NCI-H187 treated with DMSO at 0.1 percent for 48 hours (cell line): ENCODE measurements around the gene OGFR.

Source experiments
- DNase-seq: peaks from one replicate; lab custom pipeline; 2025; lab: John Stamatoyannopoulos, UW

The OGFR gene

DNA sequence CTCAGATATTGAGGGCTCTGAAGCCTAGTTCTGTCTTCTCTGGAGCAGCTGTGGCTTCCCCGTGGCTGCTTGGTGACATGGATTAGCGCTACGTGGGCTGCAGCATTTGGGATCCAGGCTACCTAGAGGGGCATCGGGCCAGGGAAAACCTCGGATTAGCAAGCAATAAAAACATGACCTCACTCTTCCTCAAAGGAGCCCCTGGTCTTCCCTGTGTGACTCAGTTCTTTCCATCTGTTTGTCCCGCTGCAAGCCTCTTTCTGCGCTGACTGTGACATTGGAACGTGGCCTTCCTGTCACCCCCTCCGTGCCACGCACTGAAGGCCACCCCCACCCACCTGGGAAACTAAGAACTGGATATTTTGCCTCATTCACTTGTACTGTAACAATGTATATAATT, 4.8 kb upstream of the OGFR start:
- no peak for DNase-seq

DNA sequence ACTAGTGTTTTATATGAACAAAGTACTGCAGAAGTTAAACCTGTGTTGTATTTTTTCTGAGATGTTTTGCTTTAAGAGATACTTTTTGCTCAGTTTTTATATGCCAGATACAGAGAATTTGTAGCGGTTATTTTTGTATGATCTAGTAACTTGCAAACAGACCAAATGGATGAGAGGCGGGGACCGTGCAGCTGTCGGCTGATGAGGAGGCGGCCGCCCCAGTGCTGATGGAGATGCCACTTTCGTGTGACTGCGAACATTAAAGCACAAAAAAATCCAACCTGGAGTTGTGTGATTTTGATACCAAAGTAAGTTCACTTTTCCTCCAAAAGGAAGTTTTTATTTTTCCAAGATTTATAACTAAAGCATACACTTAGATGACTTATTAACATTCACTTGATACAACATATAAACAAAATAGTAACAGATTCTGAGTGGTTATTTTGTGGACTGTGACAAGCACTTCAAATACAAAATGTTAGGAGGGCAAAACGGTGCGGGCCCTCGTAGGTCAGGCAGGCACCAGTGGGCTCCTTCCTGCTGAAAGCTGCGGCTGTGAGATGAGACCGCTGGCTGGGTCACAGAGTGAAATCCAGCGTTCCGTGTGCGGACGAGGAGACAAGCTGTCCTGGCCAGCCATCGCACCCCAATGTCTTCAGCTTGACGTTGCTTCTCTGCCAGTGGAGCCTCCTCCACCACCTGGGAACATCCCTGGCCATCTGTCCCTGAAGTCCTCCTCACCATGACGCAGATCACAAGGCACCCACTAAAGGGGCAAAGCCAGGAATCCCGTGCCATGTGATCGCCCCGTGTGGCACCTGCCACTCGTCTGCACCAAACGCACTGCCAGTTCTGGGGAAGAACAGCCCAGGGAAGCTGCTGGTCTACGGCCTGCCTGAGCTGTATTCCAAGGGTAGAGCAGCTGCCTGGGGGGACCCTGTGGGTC, 4.0 kb upstream of the OGFR start:
- no peak for DNase-seq

DNA sequence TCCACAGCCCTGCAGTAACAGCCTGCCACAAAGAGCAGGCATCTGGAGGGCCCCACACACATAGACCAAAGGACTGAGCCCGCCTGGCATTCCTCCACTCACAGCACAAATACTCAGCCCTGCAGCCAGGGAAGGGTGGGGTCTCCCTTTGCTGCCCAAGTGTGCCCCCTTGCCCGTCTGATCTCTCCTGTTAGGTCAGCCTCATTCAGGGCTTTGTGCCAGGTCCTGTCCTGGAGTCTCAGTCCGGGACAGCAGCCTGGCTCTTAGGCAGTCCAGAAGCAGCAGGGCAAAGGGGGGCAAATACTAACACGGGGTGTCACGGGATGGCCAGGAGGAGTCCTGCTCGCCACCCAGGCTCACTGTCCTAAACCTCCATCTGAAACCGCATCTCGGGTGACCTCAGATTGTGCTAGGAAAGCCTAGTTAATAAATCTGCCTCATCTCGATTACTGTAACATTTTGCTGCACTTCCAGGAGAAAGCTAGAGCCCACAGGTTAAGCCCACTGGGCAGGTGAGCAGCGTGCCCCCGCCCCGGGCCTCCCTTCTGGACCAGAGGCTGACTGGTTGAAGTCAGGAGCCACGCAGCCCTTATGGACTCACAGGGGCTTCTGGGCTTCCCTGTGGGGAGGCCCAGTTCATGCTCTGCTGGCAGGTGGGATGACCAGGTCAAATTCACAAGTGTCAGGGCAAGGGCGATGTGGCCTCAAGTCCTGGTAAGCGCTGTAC, 3.2 kb upstream of the OGFR start:
- DNase-seq: no peak

DNA sequence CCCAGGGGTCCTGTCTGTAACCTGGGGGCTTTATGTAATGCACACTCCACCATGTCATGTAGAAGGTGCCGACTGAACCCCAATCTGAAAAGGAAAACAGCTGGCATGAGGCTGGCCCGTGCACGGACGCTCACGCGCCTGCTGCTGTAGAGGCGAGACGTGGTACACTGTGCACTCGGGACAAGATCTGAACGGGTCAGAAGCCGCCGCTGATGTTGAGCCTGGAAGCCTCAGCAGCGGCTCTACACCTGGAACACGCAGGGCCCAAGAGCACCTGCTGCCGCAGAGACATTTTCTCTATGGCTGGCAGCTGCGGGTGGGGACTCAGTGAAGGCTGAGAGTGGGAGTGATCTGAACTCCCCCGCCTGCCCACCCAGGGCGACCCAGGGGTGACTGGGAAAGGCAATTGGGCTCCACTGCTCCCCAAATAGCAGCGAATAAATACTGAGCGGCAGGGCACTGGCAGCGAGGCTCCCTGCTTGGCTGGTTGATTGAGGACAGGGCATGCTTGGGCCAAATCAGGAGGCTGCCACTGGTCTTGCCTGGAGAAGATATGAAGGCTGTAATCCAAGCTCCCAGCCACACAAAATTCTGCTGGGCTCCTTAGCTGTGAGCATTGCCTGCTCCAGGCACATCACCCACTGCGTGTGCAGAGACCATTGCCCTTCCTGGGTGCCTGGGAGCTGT, 2.5 kb upstream of the OGFR start:
- DNase-seq: no peak

DNA sequence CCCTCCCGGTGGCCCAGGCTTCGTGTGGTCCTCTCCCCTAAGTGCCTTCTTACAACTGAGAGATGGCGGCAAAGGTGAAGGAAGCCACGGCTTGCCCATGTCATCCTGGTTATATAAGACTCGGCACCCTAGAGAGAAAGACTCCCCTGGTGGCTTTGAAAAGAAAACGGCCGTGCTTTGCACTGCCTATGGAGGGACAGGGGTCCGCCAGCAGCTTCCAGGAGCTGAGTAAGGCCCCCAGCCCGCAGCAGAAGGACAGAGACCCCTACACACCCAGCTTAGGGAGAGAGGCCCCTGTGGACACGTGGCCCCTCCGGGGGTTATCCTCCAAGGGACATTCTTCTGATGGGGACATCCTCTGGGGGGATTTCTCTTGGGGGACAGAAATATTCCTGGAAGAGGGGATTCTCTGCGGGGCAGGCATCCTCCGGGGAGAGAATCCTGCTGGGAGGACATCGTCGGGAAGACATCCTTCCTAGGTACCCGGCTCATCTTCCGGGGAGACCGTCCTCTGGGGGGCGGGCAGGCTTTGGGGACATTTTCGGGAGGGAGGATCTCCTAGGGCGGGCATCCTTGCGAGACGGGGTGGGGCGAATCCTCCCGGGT, 511 bp upstream of the OGFR start:
- DNase-seq: no peak

DNA sequence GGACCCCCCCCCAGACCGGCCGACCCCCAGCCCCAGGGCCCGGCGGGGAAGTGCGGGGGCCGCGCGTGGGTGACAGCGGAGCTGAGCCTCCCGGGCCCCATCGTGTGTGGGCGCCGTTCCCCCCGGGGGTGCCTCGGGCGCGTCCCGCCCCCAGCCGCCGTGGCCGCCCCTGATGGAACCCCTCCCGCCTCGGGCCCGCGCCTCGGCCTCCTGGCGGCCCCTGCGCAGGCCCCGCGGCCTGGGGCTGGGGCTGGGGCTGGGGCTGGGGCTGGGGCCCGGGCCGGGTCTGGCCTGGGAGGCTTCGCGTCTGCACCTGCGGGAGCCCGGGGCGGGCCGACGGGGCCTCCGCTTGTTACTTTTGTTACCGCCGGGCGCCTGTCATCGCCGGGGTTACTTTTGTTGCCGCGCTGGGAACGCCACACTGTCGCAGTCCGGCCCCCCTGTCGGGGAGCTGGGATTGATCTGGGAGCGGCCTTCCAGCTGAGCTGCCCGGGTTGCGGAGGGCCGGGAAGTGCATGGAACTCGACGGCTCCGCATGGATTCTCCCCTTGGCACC, 598 bp downstream of the OGFR start:
- DNase-seq: no peak

DNA sequence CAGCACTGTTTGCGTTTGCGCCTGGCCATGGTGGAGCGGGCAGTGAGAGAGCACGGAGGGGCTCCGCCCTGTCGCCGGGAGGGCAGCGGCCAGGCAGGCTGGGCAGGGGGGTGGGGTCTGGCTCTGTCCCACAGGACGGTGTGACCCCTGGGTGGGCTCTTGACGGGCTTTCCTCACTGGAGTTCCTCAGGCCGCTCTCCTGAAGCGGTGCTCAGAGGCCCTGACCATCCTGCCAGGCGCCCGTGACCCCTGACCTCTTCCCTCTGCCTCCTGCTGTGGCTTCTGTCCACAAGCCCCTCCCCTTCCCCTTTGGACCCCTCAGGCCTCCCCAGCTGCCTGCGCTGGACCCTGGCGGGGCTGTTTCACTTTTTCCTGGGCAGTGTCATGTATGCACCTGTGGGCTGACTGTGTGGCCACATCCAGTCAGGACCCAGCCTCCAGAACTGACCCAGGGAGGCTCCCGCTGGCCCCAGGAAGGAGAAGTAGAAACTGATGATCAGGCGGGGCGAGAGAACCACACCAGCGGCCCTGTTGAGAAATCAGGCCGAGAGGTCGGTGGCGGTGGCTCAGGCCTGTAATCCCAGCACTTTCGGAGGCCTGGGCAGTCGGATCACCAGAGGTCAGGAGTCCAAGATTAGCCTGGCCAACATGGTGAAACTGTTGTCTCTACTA, 1.2 kb downstream of the OGFR start:
- DNase-seq: no peak

DNA sequence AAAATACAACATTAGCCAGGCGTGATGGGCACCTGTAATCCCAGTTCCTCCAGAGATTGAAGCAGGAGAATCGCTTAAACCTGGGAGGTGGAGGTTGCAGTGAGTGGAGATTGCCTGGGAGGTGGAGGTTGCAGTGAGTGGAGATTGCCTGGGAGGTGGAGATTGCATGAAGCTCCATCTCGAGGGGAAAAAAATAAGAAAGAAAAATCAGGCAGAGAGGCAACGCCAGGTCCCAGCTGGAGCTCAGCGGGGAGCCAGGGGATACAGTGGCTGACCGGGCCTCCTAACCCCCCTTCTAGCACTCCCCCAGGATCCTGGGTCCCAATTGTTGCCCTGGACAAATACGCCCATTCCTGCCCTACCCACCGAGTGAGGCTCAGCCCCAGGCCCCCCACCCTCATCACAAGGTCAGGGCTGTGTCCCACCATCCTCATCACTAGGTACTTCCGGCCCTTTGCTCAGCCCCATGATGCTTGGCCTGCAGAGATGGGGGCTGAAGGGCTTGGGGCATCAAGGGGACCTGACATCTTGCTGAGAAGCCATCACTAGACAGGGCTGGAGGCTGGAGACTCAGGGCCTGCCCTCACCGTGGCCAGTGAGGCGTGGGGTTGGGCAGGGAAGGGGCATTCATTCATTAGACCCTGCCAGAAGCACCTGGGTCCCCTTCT, 1.9 kb downstream of the OGFR start:
- DNase-seq: no peak

DNA sequence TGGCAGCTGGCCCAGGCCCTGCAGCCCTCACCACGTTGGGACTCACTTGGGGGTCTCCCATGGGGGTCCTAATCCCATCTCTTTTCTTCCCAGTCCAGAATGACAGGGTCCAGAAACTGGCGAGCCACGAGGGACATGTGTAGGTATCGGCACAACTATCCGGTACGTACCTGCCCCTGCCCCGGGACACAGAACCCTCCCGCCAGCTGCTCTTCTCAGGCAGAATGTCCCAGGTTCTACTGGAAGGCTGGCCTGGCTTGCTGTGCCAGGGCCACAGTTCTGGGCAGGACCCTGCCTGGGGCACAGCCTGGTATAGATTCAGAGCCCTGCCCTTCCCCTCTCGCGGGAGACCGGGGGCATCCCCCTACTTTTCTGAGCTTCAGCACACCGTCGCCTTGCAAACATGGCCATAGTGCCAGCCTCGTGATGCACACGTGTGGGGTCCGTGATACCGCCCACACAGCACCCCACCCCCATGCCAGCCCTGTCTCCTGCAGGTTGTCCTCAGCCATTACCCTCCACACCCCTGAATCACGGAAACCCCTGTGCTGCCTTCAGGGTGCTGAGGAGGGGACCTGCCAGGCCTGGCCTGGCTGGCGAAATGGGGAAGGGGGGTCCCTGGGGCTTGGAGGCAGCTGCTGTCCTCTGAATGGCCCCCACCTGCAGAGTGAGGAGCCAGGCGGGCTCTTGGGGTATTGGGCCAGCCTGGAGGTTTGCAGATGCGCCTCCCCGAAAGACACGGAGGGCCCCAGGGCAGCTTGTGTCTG, 3.0 kb downstream of the OGFR start:
- no peak for DNase-seq

DNA sequence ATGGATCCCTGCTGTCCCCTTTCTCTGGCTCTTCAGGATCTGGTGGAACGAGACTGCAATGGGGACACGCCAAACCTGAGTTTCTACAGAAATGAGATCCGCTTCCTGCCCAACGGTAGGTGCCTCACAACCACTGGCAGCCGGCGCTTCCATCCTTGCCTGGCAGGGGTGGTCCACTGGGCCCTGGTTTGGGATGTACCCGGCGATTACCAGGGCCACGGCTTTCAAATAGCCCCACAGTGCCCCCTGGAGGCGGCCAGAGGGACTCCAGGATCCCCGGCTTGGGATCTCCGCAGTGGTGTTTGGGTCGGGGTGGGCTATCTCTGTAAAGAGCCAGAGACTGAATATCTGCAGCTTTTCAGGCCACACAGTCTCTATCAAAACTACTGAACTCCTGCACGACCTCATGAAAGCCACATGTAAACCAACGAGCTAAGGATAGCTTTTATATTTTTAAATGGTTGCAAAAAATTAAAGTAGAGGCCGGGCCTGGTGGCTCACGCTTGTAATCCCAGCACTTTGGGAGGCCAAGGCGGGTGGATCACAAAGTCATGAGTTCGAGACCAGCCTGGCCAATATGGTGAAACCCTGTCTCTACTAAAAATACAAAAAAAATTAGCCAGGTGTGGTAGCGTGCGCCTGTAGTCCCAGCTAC, 3.7 kb downstream of the OGFR start:
- no peak for DNase-seq

DNA sequence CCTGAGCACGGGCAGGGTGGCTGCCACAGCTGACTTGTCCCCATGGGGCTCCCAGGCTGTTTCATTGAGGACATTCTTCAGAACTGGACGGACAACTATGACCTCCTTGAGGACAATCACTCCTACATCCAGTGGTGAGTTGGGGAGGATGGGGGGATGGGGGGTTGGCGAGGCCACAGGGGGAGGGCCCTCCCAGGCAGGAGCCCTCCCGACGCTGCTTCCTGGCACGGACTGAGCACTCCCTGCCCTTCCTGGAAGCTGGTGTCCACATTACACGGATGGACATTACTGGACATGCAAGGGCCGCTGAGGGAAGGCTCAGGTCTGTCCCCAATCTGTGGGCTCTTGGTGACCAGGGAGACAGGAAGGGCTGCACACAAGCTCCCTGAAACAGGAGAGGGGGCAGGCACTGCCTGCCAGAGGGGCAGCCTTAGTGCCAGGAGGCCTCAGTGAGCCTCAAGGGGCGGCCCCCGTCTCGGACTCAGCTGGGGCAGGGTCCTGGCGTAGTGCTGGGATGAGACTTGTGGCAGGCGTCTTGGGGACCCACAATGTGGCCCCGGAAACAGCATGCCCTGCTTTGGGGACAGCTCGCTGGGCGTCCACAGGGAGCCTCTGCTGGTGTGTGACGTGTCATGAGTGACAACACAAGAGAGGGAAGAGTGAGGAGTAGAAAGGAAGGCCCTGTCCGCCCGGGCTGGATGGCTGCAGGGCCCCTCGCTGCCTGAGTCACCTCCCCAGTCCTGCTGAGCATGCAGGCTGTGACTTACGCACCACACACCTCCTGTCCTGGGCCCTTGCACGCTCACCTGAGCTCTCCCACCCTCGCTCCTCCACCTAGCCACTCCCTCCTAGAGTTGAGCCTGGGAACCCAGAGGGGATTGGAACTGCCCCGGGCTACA, 5.1 kb downstream of the OGFR start:
- DNase-seq: no peak

DNA sequence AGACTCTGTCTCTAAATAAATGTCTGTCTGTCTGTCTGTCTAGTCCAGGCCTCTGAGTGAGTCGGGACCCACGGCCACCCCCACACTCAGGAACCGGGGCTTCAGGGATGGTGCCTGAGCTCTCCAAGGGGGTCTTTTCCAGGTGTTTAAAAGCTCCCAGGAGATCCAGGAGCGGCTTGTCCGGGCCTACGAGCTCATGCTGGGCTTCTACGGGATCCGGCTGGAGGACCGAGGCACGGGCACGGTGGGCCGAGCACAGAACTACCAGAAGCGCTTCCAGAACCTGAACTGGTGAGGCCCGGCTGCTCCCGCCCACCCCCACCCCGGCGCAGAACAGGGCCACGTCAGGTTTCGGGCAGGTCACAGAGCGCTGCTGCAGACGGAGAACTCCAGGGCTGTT, 6.7 kb downstream of the OGFR start:
- no peak for DNase-seq

DNA sequence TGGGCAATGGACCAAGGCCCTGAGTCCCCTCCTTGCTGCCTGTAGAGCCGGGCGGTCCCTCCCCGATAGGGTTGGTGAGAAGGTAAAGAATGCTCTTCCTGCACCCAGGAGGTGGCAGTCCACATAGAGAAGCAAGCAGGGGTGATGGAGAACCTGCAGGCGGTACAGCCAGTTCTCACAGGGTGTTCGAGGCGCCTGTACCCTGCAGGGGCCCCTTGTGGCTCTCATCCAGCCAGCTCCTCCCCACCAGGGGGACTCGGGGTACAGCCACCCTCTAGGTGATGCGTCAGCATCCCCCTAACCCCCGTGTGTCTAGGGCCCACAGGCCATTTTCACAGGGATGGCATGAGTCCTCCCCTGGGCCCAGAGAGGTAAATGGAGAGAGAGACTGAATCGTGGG, 7.1 kb downstream of the OGFR start:
- DNase-seq: no peak

DNA sequence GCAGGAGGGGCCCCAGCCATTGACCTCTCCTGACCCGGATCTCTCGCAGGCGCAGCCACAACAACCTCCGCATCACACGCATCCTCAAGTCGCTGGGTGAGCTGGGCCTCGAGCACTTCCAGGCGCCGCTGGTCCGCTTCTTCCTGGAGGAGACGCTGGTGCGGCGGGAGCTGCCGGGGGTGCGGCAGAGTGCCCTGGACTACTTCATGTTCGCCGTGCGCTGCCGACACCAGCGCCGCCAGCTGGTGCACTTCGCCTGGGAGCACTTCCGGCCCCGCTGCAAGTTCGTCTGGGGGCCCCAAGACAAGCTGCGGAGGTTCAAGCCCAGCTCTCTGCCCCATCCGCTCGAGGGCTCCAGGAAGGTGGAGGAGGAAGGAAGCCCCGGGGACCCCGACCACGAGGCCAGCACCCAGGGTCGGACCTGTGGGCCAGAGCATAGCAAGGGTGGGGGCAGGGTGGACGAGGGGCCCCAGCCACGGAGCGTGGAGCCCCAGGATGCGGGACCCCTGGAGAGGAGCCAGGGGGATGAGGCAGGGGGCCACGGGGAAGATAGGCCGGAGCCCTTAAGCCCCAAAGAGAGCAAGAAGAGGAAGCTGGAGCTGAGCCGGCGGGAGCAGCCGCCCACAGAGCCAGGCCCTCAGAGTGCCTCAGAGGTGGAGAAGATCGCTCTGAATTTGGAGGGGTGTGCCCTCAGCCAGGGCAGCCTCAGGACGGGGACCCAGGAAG, 7.7 kb downstream of the OGFR start:
- no peak for DNase-seq

DNA sequence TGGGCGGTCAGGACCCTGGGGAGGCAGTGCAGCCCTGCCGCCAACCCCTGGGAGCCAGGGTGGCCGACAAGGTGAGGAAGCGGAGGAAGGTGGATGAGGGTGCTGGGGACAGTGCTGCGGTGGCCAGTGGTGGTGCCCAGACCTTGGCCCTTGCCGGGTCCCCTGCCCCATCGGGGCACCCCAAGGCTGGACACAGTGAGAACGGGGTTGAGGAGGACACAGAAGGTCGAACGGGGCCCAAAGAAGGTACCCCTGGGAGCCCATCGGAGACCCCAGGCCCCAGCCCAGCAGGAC, 8.2 kb downstream of the OGFR start:
- no peak for DNase-seq

DNA sequence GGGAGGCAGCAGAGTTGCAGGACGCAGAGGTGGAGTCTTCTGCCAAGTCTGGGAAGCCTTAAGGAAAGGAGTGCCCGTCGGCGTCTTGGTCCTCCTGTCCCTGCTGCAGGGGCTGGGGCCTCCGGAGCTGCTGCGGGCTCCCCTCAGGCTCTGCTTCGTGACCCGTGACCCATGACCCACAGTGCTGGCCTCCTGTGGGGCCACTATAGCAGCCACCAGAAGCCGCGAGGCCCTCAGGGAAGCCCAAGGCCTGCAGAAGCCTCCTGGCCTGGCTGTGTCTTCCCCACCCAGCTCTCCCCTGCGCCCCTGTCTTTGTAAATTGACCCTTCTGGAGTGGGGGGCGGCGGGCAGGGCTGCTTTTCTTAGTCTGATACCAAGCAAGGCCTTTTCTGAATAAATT, 9.0 kb downstream of the OGFR start:
- DNase-seq: no peak

DNA sequence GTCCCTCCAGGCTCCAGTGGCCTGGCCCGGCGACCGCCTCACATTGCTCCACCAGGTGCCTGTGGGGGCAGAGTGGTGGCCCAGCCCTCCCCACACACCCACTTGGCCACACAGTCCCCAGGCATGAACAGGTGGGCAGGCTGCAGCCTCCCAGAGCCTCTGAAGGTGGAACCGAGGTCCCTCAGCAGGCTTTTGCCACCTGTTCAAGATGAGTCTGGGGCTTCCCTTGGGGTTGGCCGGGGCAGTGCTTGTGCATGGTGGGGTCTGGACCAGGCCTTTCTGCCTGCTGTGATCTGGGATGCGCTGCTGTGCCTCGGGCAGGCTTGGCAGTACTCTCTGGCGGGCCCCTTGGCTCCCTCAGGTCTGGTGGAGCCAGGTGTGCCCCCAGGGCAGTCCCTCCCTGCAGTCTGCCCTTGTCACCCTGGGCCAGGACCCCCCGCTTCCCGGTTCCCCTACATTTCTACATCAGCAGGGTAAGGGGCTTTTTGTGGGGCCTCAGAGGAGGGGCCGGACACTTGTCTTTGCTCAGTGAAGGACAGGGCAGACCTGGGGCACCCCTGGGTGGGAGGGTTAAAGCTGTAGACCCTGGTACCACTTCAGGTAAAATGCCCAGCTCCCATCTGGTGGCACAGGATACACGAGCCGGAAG, 9.5 kb downstream of the OGFR start:
- no peak for DNase-seq

DNA sequence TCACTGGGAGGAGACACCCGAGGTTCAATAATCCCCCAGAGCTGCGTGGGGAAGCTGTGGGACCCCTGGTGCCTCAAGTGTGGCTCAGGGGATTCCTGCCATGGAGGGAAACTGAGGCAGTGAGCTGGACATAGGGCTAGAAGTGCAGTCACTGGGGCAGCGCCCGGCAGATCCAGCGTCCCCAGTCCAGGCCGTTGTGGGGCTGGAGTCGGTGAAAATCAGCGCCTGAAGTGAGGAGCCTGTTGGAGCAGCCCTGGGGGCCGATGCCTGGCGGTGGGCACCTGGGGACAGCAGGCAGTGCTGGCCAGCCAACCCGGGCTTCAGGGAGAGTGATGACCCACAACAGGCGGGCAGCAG, 10.1 kb downstream of the OGFR start:
- DNase-seq: no peak
